ENCODE results near the gene DEFB125.
"Not testable (repeated sequence)": the region's sequence is repeated elsewhere in the genome, so short reads cannot be mapped to it uniquely, and the experiment has no call there.

DEFB125 gene, protein sequence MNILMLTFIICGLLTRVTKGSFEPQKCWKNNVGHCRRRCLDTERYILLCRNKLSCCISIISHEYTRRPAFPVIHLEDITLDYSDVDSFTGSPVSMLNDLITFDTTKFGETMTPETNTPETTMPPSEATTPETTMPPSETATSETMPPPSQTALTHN

DNA sequence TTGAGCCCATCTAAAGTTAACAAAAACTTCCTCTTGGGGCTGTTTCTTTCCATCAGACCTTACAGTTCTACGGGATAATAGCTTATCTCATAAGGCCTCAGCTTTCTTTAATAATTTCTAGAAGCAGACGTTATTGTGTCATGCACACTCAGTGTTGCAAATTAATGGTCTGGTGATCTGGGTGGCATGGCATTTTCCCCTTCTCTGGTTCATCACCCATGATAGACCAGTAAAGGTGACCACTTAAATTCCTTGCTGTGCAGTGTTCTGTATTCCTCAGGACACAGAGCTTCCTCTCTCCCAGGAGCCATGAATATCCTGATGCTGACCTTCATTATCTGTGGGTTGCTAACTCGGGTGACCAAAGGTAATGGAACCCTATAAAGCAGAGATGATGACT is at the start of gene DEFB125:
TSS of gene DEFB125 (plus strand) at position 272 of the 400 bp plus-strand sequence. CDS start at position 310, 38 bp downstream.
- DNase-seq: no peak

DNA sequence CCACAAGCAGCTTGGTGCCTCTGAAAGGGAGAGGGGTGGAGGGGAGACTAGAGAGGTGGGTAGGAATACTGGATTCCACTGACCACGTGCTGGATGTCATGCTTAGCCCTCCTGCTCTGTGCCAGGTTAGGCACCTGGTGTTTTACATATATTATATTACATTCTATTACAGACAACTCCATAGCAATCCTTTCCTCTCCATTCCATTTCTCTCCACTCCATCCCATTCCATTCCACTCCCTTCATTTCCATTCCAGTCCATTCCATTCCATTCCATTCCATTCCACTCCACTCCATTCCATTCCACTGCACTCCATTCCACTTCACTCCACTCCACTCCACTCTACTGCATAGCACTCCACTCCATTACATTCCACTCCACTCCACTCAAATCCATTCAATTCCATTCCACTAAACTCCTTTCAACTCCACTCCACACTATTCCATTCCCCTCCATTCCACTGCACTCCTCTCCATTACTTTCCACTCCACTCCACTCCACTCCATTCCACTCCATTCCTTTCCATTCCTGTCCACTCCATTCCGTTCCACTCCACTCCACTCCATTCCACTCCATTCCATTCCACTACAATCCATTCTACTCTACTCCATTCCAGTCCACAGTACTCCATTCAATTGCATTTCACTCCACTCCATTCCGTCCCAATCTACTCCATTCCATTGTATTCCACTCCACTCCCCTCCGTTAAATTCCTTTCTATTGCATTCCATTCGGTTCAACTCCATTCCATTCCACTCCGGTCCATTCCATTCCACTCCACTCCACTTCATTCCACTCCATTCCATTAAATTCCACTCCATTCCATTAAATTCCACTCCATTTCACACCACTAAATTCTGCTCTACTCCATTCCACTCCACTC is 27.2 kb upstream of the DEFB125 start:
- no peak for DNase-seq

DNA sequence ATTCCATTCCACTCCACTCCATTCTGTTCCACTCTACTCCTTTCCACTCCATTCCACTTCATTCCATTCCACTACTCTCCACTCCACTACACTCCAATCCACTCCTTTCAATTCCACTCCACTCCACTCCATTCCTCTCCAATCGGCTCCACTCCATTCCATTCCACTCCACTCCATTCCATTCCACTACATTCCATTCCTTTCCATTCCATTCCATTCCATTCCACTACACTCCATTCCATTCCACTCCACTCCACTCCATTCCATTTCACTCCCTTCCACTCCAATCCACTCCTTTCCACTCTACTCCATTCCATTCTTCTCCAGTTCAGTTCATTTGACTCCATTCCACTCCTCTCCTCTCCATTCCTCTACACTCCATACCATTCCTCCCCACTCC is 26.2 kb upstream of the DEFB125 start:
- DNase-seq: no peak

DNA sequence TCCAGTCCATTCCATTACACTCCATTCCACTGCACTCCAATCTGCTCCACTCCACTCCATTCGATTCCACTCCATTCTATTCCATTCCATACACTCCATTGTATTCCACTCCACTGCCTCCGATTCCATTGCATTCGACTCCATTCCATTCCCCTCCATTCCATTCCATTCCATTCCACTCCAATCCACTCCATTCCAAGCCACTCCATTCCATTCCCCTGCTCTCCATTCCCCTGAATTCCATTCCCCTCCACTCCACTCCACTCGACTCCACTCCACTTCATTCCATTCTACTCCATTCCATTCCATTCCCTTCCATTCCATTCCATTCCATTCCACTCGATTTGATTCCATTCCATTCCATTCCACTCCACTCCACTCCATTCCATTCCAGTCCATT is 25.7 kb upstream of the DEFB125 start:
- no peak for DNase-seq

DNA sequence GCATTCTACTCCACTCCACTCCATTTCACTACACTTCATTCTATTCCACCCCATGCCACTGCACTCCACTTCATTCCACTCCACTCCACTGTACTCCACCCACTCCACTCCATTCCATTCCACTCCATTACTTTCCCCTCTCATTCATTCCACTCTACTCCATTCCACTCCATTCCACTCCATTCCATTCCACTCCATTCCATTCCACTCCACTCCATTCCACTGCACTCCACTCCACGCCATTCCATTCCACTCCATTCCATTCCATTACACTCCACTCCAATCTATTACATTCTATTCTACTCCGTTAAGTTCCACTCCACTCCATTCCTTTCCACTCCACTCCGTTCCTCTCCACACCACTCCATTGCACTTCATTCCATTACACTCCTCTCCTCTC is 25.0 kb upstream of the DEFB125 start:
- no peak for DNase-seq

DNA sequence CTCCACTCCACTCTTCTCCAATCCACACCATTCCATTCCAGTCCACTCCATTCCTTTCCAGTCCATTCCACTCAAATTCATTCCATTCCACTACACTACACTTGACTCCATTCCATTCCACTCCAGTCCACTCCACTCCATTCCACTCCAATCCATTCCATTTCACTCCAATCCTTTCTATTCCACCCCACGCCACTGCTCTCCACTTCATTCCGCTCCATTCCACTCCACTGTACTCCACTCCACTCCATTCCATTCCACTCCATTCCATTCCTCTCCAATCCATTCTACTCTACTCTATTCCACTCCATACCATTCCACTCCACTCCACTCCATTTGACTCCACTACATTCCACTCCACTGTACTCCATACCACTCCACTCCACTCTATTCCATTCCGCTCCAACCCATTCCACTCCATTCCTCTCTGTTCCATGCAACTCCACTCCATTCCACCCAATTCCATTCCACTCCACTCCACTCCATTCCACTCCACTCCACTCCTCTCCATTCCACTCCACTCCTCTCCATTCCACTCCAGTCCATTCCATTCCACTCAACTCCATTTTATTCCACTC is 23.4 kb upstream of the DEFB125 start:
- no peak for DNase-seq

DNA sequence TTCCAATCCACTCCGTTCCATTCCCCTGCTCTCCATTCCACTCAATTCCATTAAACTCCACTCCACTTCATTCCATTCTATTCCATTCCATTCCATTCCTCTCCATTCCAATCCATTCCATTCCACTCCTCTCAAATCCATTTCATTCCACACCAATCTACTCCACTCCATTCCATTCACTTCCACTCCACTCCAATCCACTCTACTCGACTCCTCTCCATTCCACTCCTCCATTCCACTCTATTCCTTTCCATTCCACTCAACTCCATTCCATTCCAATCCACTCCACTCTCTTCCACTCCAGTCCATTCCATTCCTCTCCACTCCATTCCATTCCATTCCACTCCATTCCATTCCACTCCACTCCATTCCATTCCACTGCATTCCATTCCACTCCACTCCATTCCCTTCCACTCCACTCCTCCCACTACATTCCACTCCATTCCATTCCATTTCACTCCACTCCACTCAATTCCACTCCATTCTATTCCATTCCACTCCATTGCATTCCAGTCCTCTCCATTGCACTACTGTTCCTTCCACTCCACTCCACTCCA is 22.6 kb upstream of the DEFB125 start:
- no peak for DNase-seq

DNA sequence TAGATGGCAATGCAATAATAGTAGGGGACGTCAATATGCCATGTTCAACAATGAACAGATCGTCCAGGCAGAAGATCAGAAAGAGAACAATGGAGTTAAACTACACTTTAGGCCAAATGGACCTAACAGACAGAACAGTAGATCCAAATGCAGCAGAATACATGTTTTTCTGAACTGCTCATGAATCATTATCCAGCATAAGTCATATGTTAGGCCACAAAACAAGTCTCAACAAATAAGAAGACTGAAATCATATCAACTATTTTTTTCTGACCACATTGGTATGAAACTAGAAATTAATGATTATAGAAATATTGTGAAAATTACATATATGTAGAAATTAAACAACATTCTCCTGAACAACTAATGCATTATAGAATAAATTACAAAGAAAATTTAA is 10.2 kb upstream of the DEFB125 start:
- no peak for DNase-seq

DNA sequence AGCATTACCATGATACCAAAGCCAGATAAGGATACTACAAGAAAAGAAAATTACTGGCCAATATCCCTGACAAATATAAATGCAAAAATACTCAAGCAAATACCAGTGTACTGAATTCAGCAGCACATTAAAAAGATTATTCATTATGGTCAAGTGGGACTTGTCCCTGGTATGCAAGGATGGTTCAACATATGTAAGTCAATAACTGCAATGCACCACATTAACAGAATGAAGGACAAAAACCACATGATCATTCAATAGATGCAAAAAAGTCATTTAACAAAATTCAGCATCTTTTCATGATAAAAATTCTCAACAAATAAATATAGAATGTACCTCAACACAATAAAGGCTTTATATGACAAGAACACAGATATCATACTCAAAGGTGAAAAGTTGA is 9.1 kb upstream of the DEFB125 start:
- no peak for DNase-seq

DNA sequence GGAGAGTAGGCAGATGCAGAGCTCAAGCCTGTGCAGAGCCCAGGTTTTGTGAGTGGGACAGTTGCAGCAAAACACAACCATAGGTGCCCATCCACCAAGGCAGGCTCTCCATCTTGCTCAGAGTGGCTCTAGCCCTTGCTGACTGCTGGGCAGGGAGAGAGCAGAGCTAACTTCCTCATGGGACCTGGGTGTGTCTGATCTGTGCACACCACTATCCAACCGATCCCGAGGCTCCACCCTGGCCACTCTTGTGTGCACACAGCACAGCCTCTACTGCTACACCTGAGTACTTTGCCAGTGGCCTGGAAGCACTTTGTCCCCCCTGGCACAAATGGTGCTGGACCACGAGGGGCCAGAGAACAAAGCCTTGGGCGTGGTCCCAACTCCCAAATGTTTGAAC is 7.9 kb upstream of the DEFB125 start:
- DNase-seq: no peak

DNA sequence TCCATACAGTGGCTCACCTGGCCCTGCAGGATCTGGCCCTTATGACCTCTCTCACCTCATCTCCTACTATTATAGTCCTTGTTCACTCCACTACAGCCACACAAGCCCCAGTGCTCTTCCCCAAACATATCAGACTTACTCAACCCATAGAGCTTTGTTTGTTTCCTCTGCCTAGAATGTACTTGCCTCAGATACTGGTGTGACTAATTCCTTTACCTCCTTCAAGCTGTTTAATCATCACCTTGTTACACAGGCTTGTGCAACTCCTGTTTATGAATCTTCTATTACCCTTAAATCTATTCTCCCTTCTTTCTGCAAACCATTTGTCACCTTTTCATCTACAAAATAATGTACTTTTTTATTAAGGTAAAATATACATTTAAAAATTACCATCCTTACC is 3.2 kb downstream of the DEFB125 start:
- no peak for DNase-seq

DNA sequence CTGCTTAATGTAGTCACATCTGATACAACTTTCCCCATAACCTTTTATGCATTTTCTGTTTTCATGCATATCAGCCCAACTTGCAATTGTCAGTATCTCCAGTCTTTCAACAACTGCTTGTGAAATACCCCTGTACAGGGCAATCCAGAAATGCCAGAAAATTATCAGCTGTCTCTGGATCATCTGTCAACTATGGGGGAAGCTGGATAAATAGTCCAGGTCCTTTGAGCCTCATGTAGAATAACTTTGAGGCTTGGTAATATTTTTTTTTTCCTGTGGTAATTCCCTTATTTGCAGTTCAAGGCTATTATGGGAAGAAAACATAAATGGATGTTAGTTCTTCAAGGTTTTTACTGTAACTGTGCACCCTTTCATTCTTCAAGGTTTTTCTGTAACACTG is 6.2 kb downstream of the DEFB125 start:
- DNase-seq: no peak

DNA sequence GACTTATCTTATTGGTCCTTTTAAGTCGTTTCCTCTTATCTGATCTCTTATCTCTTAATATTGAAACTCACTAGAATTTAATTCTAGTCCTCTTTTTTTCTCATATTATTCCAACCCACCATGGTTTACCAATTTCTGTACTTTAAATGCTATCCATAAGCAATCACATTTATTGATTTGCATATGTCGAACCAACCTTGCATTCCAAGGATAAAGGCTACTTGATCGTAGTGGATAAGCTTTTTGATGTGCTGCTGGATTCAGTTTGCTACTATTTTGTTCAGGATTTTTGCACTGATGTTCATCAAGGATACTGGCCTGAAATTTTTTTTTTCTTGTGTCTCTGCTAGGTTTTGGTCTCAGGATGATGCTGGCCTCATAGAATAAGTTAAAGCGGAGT is 7.7 kb downstream of the DEFB125 start:
- no peak for DNase-seq

DNA sequence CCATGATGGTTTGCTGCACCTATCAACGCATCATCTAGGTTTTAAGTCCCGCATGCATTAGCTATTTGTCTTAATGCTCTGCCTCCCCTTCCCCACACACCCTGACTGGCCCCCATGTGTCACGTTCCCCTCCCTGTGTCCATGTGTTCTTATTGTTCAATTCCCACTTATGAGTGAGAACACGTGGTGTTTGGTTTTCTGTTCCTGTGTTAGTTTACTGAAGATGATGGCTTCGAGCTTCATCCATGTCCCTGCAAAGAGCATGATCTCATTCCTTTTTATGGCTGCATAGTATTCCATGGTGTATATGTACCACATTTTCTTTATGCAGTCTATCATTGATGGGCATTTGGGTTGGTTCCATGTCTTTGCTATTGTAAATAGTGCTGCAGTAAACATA is 10.2 kb downstream of the DEFB125 start:
- DNase-seq: not testable (repeated sequence)

DNA sequence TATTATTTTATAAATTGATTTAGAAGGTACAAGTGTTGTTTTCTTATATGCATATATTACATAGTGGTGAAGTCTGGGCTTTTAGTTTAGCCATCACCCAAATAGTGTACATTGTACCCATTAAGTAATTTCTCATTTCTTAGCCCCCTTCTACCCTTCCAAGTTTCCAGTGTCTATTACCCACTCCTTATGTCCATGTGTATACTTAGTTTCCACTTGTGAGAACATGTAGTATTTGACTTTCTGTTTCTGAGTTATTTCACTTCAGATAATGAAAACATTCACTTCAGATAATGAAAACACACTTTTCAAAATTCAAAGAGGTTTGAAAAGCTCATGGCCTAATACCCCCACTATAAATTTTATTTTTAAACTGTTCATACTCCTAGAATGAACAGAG is 14.5 kb downstream of the DEFB125 start:
- no peak for DNase-seq

DNA sequence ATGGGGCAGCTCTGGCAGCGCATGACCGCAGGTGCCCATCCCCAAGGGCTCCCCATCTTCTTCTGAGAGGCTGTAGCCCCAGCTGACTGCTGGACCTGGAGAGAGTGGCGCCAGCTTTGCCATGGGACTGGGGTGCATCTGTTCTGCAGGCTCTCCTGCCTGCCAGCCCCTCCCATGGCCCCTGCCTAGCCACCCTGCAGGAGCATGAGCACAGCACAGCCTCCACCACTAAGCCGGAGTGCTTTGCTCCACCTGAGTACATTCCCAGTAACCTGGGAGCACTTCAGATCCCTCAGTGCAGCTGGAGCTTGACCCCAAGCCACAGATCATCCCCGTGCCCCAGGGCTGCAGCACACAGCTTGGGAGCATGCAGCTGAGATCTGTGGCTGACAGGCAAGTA is 16.0 kb downstream of the DEFB125 start:
- no peak for DNase-seq

DNA sequence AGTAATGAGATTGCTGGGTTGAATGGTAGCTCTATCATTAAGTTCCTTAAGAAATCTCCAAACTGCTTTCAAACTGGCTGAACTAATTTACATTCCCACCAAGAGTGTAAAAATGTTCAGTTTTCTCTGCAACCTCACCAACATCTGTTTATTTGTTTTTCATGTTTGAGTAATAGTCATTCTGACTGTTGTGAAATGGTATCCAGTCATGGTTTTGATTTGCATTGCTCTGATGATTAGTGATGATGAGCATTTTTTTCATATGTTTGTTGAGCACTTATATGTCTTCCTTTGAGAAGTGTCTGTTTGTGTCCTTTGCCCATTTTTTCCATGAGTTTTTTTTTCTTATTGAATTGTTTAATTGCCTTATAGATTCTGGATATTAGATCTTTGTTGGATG is 24.9 kb downstream of the DEFB125 start:
- DNase-seq: no peak

DNA sequence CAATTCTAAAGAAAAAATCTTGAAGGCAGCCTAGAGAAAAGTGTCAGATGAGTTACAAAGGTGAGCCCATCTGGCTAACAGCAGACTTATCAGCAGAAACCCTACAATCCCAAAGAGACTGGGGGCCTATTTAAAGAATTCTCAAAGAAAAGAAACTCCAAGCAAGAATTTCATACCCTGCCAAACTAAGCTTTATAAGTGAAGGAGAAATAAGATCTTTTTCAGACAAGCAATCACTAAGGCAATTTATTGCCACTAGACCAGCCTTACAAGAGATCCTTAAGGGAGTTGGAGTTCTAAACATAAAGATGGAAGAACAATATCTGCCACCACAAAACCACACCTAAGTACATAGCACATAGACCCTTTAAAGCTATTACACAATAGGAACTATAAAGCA is 30.0 kb downstream of the DEFB125 start:
- no peak for DNase-seq

DNA sequence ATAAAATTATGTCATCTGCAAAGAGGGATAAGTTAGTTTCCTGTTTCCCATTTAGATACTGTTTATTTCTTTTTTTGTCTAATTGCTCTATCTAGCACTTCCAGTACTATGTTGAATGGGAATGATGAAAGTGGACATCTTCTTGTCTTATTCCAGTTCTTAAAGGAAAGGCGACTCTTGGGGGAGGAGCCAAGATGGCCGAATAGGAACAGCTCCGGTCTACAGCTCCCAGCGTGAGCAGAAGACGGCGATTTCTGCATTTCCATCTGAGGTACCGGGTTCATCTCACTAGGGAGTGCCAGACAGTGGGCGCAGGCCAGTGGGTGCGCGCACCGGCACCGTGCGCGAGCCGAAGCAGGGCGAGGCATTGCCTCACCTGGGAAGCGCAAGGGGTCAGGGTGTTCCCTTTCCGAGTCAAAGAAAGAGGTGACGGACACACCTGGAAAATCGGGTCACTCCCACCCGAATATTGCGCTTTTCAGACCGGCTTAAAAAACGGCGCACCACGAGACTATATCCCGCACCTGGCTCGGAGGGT is 42.4 kb downstream of the DEFB125 start:
- not testable (repeated sequence) for DNase-seq

DNA sequence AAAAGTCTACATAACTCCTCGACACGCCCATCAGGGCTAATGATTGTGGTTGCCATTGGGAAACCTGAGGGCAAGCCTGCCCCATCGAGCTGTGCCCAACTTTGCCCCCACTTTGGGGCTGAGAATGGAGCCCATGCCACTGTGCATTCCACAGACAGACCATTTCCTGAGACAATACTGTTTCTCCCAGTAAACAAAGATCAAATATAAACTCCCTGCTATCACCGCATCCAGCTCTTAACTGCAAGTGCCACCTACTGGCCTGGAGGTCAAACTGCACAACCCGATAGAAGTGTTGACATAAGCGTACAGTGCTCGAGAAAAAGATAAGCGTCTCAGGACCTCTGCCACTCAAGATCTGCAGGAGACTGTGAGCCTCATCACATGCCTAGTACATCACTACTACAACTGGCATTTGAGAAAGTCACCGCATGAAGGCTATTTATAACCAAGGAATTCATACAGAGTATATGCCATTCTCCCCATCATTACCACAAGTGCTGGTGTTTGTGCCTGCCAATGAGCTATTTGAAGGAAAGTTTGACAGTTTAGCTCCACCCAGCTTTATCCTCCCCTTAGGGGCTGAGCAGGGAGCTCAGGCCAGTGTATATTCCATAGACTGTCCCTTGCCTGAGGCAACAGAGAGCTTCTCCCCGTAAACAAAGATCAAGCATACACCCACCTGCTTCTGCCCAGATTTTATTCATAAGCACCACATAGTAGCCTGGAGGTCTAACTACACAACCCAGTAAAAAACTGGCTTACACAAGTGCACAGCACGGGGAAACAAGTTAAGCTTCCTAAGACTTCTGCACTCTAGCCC is 50.4 kb downstream of the DEFB125 start:
- DNase-seq: no peak

DNA sequence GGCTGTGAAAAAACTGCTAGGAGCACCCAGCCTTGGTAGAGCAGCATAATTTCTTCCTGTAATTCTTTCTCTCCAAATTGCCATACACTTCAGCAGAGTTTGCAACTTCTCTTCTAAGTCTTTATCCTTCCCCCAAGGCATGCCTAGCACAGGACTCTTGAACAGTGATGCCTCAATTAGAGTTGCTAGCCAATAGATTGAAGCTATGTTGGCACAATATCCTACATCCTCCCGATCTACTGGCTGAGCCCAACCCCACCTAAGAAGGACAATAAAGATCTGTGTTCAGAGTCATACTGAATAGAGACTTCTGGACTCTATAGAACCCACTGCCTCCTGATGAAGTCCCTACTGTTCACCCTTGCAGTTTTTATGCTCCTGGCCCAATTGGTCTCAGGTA is 54.8 kb downstream of the DEFB125 start, which contains the start of gene DEFB126:
TSS of gene DEFB126 (plus strand) at position 301 of the 400 bp plus-strand sequence. CDS start at position 340, 39 bp downstream.
- DNase-seq: no peak

DNA sequence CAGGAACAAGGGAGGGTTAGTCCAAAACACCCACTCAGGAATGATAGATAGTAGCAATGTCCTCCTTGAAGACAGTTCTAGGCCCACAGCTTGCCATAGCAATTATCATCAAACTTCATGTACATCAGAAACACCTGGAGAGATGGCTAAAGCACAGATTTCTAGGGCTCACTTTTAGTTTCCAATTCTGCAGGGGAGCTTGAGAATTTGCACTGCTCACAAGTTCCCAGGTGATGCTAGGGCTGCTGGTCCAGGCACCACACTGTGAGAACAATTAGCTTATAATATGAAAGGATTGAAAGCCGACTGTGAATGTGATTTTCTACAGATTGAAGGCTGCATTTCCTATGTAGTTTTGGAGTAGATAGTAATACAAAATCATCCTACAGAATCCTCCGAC is 58.4 kb downstream of the DEFB125 start:
- DNase-seq: no peak

All from stimulated activated CD4-positive, alpha-beta T cell treated with anti-CD3 and anti-CD28 coated beads, Interleukin-4, amount 100 ng/mL, for 24 hours (primary cell).